NCI-H2171 treated with DMSO at 0.1 percent for 48 hours (cell line): ENCODE data around the gene UNC5C.

ENCODE experiments used
- DNase-seq: peaks from one replicate; lab custom pipeline; 2025; lab: John Stamatoyannopoulos, UW

Gene UNC5C

GRCh38 chr4:95522682-95523530 is 25.9 kb downstream of the UNC5C start:
- no peak for DNase-seq

GRCh38 chr4:95517576-95518345 is 31.0 kb downstream of the UNC5C start:
- DNase-seq: no peak

- no peak for DNase-seq
Observed at GRCh38 chr4:95516528-95517017, 32.2 kb downstream of the UNC5C start.

GRCh38 chr4:95515589-95515988 is 33.2 kb downstream of the UNC5C start:
- no peak for DNase-seq

- no peak for DNase-seq
Observed at GRCh38 chr4:95513022-95513421, 35.8 kb downstream of the UNC5C start.

- DNase-seq: no peak
Observed at GRCh38 chr4:95511477-95511876, 37.3 kb downstream of the UNC5C start.

GRCh38 chr4:95510877-95511276 is 37.9 kb downstream of the UNC5C start:
- DNase-seq: no peak

GRCh38 chr4:95510145-95510544 is 38.6 kb downstream of the UNC5C start:
- DNase-seq: no peak

- no peak for DNase-seq
Observed at GRCh38 chr4:95508421-95508820, 40.4 kb downstream of the UNC5C start.

- no peak for DNase-seq
Observed at GRCh38 chr4:95507561-95507960, 41.2 kb downstream of the UNC5C start.

- DNase-seq: no peak
Observed at GRCh38 chr4:95507147-95507546, 41.6 kb downstream of the UNC5C start.

- DNase-seq: no peak
Observed at GRCh38 chr4:95506264-95506663, 42.5 kb downstream of the UNC5C start.

- no peak for DNase-seq
Observed at GRCh38 chr4:95505799-95506198, 43.0 kb downstream of the UNC5C start.

- DNase-seq: no peak
Observed at GRCh38 chr4:95505151-95505550, 43.6 kb downstream of the UNC5C start.

- DNase-seq: no peak
Observed at GRCh38 chr4:95504501-95504900, 44.3 kb downstream of the UNC5C start.

GRCh38 chr4:95500361-95500760 is 48.4 kb downstream of the UNC5C start:
- DNase-seq: no peak

- DNase-seq: no peak
Observed at GRCh38 chr4:95499291-95499696, 49.5 kb downstream of the UNC5C start.

GRCh38 chr4:95494186-95494585 is 54.6 kb downstream of the UNC5C start:
- DNase-seq: no peak

GRCh38 chr4:95478679-95479078 is 70.1 kb downstream of the UNC5C start:
- no peak for DNase-seq

GRCh38 chr4:95476121-95476520 is 72.7 kb downstream of the UNC5C start:
- no peak for DNase-seq

- no peak for DNase-seq
Observed at GRCh38 chr4:95472534-95472933, 76.2 kb downstream of the UNC5C start.

GRCh38 chr4:95470622-95471021 is 78.2 kb downstream of the UNC5C start:
- no peak for DNase-seq

- DNase-seq: no peak
Observed at GRCh38 chr4:95469617-95470016, 79.2 kb downstream of the UNC5C start.
